Esophagus muscularis mucosa (tissue), 4 donors: ENCODE measurements around the gene KIRREL3.

ENCODE experiments used
- EP300 ChIP-seq: sonication (generic); formaldehyde crosslinking; IDR thresholded peaks from one replicate; pipeline ENCODE4 v1.6.1; 2017; ENCODE audit warnings: antibody characterized with exemption
- POLR2A ChIP-seq: fragments of 450-650 bp; IDR thresholded peaks from one replicate; pipeline ENCODE4 v1.6.1; 2017; ENCODE audit warnings: antibody characterized with exemption, moderate library complexity, mild to moderate bottlenecking, low read depth
- POLR2AphosphoS5 ChIP-seq, 2 donors: sonication (generic); formaldehyde crosslinking; IDR thresholded peaks; one replicate each; pipeline ENCODE4 v1.6.1; 2017; ENCODE audit warnings: antibody characterized with exemption in 2 of 2
- TF ChIP-seq, protein P1 (sequence below), 3 experiments: fragments of 200-600 bp in 2 of 3; fragments of 450-650 bp in 1 of 3; sonication (generic) in 2 of 3; IDR thresholded peaks; one replicate each; pipeline ENCODE4 v1.5.1; 2017 to 2019; ENCODE audit warnings: antibody characterized with exemption in 3 of 3, mild to moderate bottlenecking in 2 of 3, moderate library complexity in 1 of 3

- TF ChIP-seq, protein P1, sequence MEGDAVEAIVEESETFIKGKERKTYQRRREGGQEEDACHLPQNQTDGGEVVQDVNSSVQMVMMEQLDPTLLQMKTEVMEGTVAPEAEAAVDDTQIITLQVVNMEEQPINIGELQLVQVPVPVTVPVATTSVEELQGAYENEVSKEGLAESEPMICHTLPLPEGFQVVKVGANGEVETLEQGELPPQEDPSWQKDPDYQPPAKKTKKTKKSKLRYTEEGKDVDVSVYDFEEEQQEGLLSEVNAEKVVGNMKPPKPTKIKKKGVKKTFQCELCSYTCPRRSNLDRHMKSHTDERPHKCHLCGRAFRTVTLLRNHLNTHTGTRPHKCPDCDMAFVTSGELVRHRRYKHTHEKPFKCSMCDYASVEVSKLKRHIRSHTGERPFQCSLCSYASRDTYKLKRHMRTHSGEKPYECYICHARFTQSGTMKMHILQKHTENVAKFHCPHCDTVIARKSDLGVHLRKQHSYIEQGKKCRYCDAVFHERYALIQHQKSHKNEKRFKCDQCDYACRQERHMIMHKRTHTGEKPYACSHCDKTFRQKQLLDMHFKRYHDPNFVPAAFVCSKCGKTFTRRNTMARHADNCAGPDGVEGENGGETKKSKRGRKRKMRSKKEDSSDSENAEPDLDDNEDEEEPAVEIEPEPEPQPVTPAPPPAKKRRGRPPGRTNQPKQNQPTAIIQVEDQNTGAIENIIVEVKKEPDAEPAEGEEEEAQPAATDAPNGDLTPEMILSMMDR (IDR thresholded peaks at IDR 0.05): no peak
- TF ChIP-seq POLR2A: no peak
- TF ChIP-seq POLR2AphosphoS5 (IDR thresholded peaks at IDR 0.05): no peak
- TF ChIP-seq EP300: no peak
Measured at GRCh38 chr11:127027789-127028188, 27.2 kb upstream of the KIRREL3 start.
